GM23338 (cell line): ENCODE data around the gene HIVEP3. TPM values are rescaled to one million over a fixed set of nuclear protein-coding genes. Genes with fewer than 3 reads are reported as not detected.

ENCODE experiments used
- ATAC-seq: fragments of 200-7000 bp; cut with Tn5 transposase; 3 replicates; pipeline ENCODE4 v1.9.1; 2020
- DNase-seq: peaks from one replicate; pipeline ENCODE4 v3.0.0-alpha.2; 2015; ENCODE audit warnings: low spot score
- H2AFZ ChIP-seq: fragments of 200-600 bp; sonication (generic); 2 replicates; pipeline ENCODE4 v1.8.0; 2016; ENCODE audit warnings: antibody characterized with exemption, mild to moderate bottlenecking, moderate library complexity
- H3F3A ChIP-seq: fragments of 200-600 bp; sonication (generic); replicated peaks from 2 replicates; pipeline ENCODE4 v1.8.0; 2017; ENCODE audit warnings: antibody characterized with exemption, mixed run types, low read depth
- H3K27ac ChIP-seq: fragments of 200-600 bp; sonication (generic); 2 replicates; pipeline ENCODE4 v1.6.1; 2016; ENCODE audit warnings: low read depth
- H3K27me3 ChIP-seq: fragments of 200-600 bp; sonication (generic); 2 replicates; pipeline ENCODE4 v1.8.0; 2016; ENCODE audit warnings: mild to moderate bottlenecking, mixed run types, moderate library complexity; ENCODE audit not compliant: insufficient read depth
- H3K36me3 ChIP-seq: fragments of 200-600 bp; sonication (generic); 2 replicates; pipeline ENCODE4 v1.8.0; 2016; ENCODE audit warnings: mild to moderate bottlenecking; ENCODE audit not compliant: insufficient read depth
- H3K4me1 ChIP-seq: fragments of 200-600 bp; sonication (generic); 2 replicates; pipeline ENCODE4 v1.8.0; 2016; ENCODE audit warnings: mild to moderate bottlenecking, moderate library complexity; ENCODE audit not compliant: insufficient read depth
- H3K4me2 ChIP-seq: fragments of 200-600 bp; sonication (generic); 2 replicates; pipeline ENCODE4 v1.7.1; 2017; ENCODE audit warnings: mixed run types
- H3K4me3 ChIP-seq: fragments of 200-600 bp; sonication (generic); 2 replicates; pipeline ENCODE4 v1.6.1; 2016; ENCODE audit warnings: mixed run types
- H3K79me2 ChIP-seq: fragments of 200-600 bp; sonication (generic); replicated peaks from 2 replicates; pipeline ENCODE4 v1.8.0; 2017; ENCODE audit warnings: mild to moderate bottlenecking; ENCODE audit not compliant: insufficient read depth
- H3K9me2 ChIP-seq: fragments of 200-600 bp; sonication (generic); 2 replicates; pipeline ENCODE4 v1.8.0; 2017; ENCODE audit not compliant: insufficient read depth
- H4K20me1 ChIP-seq: fragments of 200-600 bp; sonication (generic); replicated peaks from 2 replicates; pipeline ENCODE4 v1.8.0; 2017; ENCODE audit warnings: mild to moderate bottlenecking; ENCODE audit not compliant: insufficient read depth
- H3K27ac Mint-ChIP-seq: 2 replicates; pipeline ENCODE4 v1.8.0; 2020; ENCODE audit warnings: inconsistent platforms, mild to moderate bottlenecking, moderate library complexity, mixed read lengths
- H3K27me3 Mint-ChIP-seq: 3 replicates; pipeline ENCODE4 v1.8.0; 2022; ENCODE audit warnings: low read depth, mild to moderate bottlenecking, moderate library complexity, mixed read lengths, inconsistent platforms; ENCODE audit not compliant: insufficient read depth, poor library complexity
- H3K36me3 Mint-ChIP-seq: 3 replicates; pipeline ENCODE4 v1.8.0; 2021; ENCODE audit warnings: low read depth, mild to moderate bottlenecking, inconsistent platforms, moderate library complexity, mixed read lengths
- H3K4me1 Mint-ChIP-seq: 3 replicates; pipeline ENCODE4 v1.8.0; 2020; ENCODE audit warnings: mild to moderate bottlenecking, inconsistent platforms, mixed read lengths
- H3K4me3 Mint-ChIP-seq: 3 replicates; pipeline ENCODE4 v1.8.0; 2021; ENCODE audit warnings: moderate library complexity, mild to moderate bottlenecking, inconsistent platforms, mixed read lengths
- H3K9me3 Mint-ChIP-seq: 3 replicates; pipeline ENCODE4 v1.8.0; 2020; ENCODE audit warnings: moderate library complexity, mild to moderate bottlenecking, inconsistent platforms, mixed read lengths
- EZH2 ChIP-seq: fragments of 200-600 bp; sonication (generic); IDR thresholded peaks from one replicate; pipeline ENCODE4 v1.8.0; 2017; ENCODE audit warnings: antibody characterized with exemption, mild to moderate bottlenecking, low read depth; ENCODE audit not compliant: unreplicated experiment
- REST ChIP-seq: IDR thresholded peaks from one replicate; pipeline ENCODE4 v1.6.1; 2018; ENCODE audit warnings: antibody characterized with exemption; ENCODE audit not compliant: unreplicated experiment
- polyA plus RNA-seq: library from polyadenylated mRNA; unstranded; fragments of >200 nt; fragmentation: Nextera tagmentation; extraction: Ambion mirVana; gene quantifications from 2 replicates; pipeline ENCODE4 v1.2.1, GENCODE V29; 2016
- total RNA-seq: library from RNA; depleted of rRNA; stranded (reverse); fragments of >200 nt; shearing (Covaris generic); gene quantifications from 2 replicates; pipeline ENCODE4 v1.2.3, GENCODE V29; 2014
- TF ChIP-seq, protein P1 (sequence below): fragments of 250-450 bp; sonication (Bioruptor Pico); IDR thresholded peaks from 2 replicates; pipeline ENCODE4 v1.5.0; 2020; ENCODE audit warnings: mild to moderate bottlenecking, moderate library complexity

The HIVEP3 gene
- total and polyA plus RNA-seq, 2 experiments from 2014 or later = 0.14 to 0.24 TPM

DNA sequence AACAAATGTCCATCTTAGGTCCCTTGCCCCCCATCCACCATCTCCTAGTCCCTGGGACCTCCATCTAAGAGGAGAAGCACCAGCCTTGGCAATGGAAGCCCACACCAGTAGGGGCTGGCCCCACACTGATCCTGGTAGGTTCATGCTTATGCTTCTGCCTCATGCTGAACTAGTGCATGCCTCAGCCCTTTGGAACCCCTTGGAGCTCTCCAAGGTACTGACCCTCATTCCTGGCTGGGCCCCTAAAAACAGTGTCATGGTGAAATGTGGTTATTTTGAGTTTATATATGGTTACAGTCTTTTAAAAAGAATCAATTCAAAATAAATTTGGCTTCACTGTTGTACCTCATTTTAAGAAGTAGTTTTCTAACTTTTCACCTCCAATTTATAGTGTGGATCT is 108.3 kb downstream of the HIVEP3 start:
- no peaks in the 10 kb centered on the region for H3K27me3 ChIP-seq
- Mint-ChIP-seq H3K36me3 (no peaks in the 10 kb centered on the region), H3K27ac (no peak overlapping the region), H3K4me1 (peaks cover 11% of the 10 kb centered on the region), H3K4me3 (no peak overlapping the region), H3K9me3 (no peaks in the 10 kb centered on the region), H3K27me3 (peaks cover 7% of the 10 kb centered on the region)
- ATAC-seq = peak; percentile 88
- no peak overlapping the region for H3K4me3 ChIP-seq
- no peak overlapping the region for H3K27ac ChIP-seq
- H3K36me3 ChIP-seq = no peaks in the 10 kb centered on the region
- no peaks in the 10 kb centered on the region for H3K79me2 ChIP-seq
- TF ChIP-seq, protein P1, sequence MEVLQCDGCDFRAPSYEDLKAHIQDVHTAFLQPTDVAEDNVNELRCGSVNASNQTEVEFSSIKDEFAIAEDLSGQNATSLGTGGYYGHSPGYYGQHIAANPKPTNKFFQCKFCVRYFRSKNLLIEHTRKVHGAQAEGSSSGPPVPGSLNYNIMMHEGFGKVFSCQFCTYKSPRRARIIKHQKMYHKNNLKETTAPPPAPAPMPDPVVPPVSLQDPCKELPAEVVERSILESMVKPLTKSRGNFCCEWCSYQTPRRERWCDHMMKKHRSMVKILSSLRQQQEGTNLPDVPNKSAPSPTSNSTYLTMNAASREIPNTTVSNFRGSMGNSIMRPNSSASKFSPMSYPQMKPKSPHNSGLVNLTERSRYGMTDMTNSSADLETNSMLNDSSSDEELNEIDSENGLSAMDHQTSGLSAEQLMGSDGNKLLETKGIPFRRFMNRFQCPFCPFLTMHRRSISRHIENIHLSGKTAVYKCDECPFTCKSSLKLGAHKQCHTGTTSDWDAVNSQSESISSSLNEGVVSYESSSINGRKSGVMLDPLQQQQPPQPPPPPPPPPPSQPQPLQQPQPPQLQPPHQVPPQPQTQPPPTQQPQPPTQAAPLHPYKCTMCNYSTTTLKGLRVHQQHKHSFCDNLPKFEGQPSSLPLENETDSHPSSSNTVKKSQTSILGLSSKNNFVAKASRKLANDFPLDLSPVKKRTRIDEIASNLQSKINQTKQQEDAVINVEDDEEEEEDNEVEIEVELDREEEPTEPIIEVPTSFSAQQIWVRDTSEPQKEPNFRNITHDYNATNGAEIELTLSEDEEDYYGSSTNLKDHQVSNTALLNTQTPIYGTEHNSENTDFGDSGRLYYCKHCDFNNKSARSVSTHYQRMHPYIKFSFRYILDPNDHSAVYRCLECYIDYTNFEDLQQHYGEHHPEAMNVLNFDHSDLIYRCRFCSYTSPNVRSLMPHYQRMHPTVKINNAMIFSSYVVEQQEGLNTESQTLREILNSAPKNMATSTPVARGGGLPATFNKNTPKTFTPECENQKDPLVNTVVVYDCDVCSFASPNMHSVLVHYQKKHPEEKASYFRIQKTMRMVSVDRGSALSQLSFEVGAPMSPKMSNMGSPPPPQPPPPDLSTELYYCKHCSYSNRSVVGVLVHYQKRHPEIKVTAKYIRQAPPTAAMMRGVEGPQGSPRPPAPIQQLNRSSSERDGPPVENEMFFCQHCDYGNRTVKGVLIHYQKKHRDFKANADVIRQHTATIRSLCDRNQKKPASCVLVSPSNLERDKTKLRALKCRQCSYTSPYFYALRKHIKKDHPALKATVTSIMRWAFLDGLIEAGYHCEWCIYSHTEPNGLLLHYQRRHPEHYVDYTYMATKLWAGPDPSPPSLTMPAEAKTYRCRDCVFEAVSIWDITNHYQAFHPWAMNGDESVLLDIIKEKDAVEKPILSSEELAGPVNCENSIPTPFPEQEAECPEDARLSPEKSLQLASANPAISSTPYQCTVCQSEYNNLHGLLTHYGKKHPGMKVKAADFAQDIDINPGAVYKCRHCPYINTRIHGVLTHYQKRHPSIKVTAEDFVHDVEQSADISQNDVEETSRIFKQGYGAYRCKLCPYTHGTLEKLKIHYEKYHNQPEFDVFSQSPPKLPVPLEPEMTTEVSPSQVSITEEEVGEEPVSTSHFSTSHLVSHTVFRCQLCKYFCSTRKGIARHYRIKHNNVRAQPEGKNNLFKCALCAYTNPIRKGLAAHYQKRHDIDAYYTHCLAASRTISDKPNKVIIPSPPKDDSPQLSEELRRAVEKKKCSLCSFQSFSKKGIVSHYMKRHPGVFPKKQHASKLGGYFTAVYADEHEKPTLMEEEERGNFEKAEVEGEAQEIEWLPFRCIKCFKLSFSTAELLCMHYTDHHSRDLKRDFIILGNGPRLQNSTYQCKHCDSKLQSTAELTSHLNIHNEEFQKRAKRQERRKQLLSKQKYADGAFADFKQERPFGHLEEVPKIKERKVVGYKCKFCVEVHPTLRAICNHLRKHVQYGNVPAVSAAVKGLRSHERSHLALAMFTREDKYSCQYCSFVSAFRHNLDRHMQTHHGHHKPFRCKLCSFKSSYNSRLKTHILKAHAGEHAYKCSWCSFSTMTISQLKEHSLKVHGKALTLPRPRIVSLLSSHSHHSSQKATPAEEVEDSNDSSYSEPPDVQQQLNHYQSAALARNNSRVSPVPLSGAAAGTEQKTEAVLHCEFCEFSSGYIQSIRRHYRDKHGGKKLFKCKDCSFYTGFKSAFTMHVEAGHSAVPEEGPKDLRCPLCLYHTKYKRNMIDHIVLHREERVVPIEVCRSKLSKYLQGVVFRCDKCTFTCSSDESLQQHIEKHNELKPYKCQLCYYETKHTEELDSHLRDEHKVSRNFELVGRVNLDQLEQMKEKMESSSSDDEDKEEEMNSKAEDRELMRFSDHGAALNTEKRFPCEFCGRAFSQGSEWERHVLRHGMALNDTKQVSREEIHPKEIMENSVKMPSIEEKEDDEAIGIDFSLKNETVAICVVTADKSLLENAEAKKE (CRISPR knock-in tag) = peak; percentile 28; the same call in 1 of the 2 replicates
- TF ChIP-seq EZH2 (no peak), REST (peak; percentile 86)
- H3K9me2 ChIP-seq = no peaks in the 10 kb centered on the region
- no peak overlapping the region for H2AFZ ChIP-seq
- peak; percentile 76 for DNase-seq
- H3F3A ChIP-seq = no peaks in the 10 kb centered on the region
- H3K4me2 ChIP-seq = no peak overlapping the region
- H4K20me1 ChIP-seq = no peaks in the 10 kb centered on the region
- no peaks in the 10 kb centered on the region for H3K4me1 ChIP-seq
